SK-N-SH (cell line): ENCODE measurements around the gene AFM.

Experiments used
- CHD2 ChIP-seq: fragments of 150-350 bp; IDR thresholded peaks from 2 replicates; pipeline ENCODE4 v1.6.1; 2018; ENCODE audit warnings: low read length; ENCODE audit not compliant: partially characterized antibody
- CTCF ChIP-seq: fragments of 200-600 bp; sonication (generic); IDR thresholded peaks from 2 replicates; pipeline ENCODE4 v1.6.1; 2017; ENCODE audit warnings: antibody characterized with exemption, mild to moderate bottlenecking, moderate library complexity
- ELF1 ChIP-seq: IDR thresholded peaks from 2 replicates; pipeline ENCODE4 v1.4.0; 2012
- EP300 ChIP-seq, 2 experiments: IDR thresholded peaks; 2 replicates each; pipeline versions ENCODE4 v1.4.0 to v1.6.1; 2012; ENCODE audit warnings: borderline replicate concordance in 1 of 2, low read depth in 1 of 2, low read length in 1 of 2
- IRF3 ChIP-seq: fragments of 150-350 bp; IDR thresholded peaks from 2 replicates; pipeline ENCODE4 v1.6.1; 2016; ENCODE audit warnings: mild to moderate bottlenecking, low read depth, low read length
- MXI1 ChIP-seq: IDR thresholded peaks from 2 replicates; pipeline ENCODE4 v1.6.1; 2012; ENCODE audit warnings: mild to moderate bottlenecking, low read depth, low read length, improper control_type of control experiment
- NRF1 ChIP-seq: IDR thresholded peaks from 2 replicates; pipeline ENCODE4 v1.6.1; 2012; ENCODE audit warnings: low read depth, mild to moderate bottlenecking, low read length
- POLR2AphosphoS5 ChIP-seq: IDR thresholded peaks from 2 replicates; pipeline ENCODE4 v1.6.1; 2012; ENCODE audit warnings: low read depth, low read length
- RFX5 ChIP-seq: IDR thresholded peaks from 2 replicates; pipeline ENCODE4 v1.6.1; 2012; ENCODE audit warnings: mild to moderate bottlenecking, improper control_type of control experiment, low read length
- TAF1 ChIP-seq: IDR thresholded peaks from 2 replicates; pipeline ENCODE4 v1.6.1; 2012; ENCODE audit warnings: low read depth, mild to moderate bottlenecking, low read length, moderate library complexity, borderline replicate concordance
- YY1 ChIP-seq: IDR thresholded peaks from 2 replicates; pipeline ENCODE4 v1.4.0; 2012; ENCODE audit warnings: low read depth, mild to moderate bottlenecking
- TF ChIP-seq, protein P1 (sequence below): fragments of 150-350 bp; IDR thresholded peaks from 2 replicates; pipeline ENCODE4 v1.6.1; 2017; ENCODE audit warnings: antibody characterized with exemption, low read length, low read depth, borderline replicate concordance

DNA sequence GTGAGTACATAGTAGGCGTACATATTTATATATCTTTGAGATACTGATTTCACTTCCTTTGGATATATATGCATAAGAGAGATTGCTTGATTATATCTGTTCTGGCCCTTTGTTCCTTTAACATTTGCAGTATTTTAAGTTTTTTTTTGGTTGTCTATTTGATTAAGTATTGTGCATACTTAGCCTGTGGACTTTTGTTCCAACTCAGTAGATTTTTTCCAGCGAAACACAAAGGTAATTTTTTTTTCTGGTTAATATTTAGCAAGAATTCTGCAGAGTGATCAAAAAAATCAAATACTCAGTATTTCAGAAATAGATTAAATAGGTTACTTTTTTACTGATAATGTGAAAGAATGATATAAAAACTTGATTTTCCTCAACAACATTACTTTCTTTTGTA lies at the start of gene AFM:
- no peak for TF ChIP-seq CTCF
- no peak for TF ChIP-seq POLR2AphosphoS5
- no peak for TF ChIP-seq YY1
- no peak for TF ChIP-seq TAF1
- TF ChIP-seq RFX5, result no peak
- TF ChIP-seq, protein P1, sequence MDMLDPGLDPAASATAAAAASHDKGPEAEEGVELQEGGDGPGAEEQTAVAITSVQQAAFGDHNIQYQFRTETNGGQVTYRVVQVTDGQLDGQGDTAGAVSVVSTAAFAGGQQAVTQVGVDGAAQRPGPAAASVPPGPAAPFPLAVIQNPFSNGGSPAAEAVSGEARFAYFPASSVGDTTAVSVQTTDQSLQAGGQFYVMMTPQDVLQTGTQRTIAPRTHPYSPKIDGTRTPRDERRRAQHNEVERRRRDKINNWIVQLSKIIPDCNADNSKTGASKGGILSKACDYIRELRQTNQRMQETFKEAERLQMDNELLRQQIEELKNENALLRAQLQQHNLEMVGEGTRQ, result no peak
- TF ChIP-seq IRF3, result no peak
- no peak for TF ChIP-seq NRF1
- no peak for TF ChIP-seq EP300 (IDR thresholded peaks at IDR 0.05; ENCODE audit: borderline replicate concordance in 1 of 2, low read depth in 1 of 2, low read length in 1 of 2)
- TF ChIP-seq ELF1, result no peak
- TF ChIP-seq CHD2, result no peak
- no peak for TF ChIP-seq MXI1
